Peyer's patch (tissue), 4 donors: ENCODE results near the gene MUC6.

Source experiments
- CTCF ChIP-seq, 6 experiments: fragments of 450-650 bp in 4 of 6; fragments of 200-600 bp in 2 of 6; sonication (generic) in 1 of 6; IDR thresholded peaks; one replicate each; pipeline ENCODE4 v1.5.1; 2017 to 2019; ENCODE audit warnings: antibody characterized with exemption in 6 of 6, mild to moderate bottlenecking in 3 of 6, moderate library complexity in 1 of 6
- POLR2A ChIP-seq, 2 donors: fragments of 450-650 bp; IDR thresholded peaks; one replicate each; pipeline ENCODE4 v1.5.1; 2017; ENCODE audit warnings: antibody characterized with exemption in 2 of 2, mild to moderate bottlenecking in 2 of 2, moderate library complexity in 2 of 2

GRCh38 chr11:1024597-1025409 lies 11.7 kb downstream of the MUC6 start:
- TF ChIP-seq CTCF (IDR thresholded peaks at IDR 0.05) (no peak), POLR2A (IDR thresholded peaks at IDR 0.05) (no peak)
